ENCODE measurements around the gene AHCYL2.

AHCYL2 gene

DNA sequence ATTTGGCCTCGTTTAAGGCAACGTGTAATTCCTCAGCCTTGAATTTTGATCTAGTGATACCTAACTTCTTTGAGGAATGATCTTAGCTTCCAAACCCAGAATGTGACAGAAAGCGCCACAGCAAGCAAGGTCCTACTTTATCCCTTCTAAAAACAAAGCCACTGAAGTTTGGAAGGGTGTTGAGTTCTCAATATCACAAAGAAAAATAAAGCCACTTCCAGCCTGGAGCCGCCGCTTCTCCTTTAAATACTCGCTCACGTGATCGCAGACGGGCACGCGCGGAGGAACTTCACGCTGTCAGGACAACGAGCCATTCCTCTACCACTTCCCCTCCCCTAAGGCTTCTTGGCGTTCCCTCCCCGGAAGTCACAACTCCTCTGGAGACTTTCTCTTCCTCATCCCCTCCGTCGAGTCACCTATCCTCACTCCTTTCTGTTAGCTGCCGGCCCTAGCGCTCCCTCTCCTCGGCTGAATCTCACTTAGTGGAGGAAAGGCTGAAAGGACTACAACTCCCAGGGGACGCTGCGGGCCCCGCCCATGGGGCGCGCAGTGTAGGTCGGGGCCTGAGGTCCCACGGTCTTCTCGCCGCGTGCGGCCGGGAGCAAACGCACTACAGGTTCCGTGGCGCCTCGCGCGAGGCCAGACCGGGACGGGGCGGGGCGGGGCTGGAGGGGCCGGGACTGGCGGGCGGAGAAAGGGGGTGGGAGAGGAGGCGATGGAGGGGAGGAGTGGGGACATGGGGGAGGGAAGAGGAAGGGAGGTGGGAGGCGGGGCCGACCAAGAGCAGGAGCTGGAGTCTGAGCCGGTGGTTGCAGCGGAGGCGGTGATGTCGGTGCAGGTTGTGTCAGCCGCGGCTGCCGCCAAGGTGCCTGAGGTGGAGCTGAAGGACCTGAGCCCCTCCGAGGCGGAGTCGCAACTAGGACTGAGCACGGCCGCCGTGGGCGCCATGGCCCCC is at the start of gene AHCYL2:
TSS of gene AHCYL2 (plus strand) at position 780 of the 955 bp plus-strand sequence.
- peak; percentile 94 to 96 for DNase-seq

DNA sequence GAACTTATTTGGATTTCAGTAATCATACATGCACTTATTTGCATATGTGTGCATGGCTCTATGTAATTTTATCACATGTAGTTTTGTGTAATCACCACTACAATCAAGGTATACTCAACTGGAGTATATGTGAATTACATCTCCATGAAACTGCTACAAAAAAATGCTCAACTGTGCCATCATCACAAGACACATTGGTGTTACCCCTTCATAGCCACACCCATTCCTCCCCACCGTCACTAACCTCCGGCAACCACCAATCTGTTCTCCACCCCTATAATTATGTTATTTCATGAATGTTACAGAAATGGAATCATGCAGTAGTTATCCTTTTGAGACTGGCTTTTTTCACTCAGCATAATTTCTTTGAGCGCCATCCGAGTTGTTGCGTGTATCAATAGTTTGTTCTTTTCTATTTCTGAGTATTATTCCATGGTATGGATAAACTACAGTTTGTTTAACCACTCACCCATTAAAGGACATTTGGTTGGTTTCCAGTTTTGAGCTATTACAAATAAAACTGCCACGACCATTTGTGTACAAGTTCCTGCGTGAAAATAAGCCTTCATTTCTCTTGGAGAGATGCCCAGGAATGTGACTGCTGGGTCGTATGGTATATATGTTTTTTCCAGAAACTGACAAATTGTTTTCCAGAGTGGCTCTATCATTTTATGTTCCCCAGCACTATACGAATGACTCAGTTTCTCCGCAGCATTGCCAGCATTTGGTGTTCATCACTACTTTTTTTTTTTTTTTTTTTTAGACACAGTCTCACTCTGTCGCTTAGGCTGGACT is 47.7 kb upstream of the AHCYL2 start:
- no peak for DNase-seq

DNA sequence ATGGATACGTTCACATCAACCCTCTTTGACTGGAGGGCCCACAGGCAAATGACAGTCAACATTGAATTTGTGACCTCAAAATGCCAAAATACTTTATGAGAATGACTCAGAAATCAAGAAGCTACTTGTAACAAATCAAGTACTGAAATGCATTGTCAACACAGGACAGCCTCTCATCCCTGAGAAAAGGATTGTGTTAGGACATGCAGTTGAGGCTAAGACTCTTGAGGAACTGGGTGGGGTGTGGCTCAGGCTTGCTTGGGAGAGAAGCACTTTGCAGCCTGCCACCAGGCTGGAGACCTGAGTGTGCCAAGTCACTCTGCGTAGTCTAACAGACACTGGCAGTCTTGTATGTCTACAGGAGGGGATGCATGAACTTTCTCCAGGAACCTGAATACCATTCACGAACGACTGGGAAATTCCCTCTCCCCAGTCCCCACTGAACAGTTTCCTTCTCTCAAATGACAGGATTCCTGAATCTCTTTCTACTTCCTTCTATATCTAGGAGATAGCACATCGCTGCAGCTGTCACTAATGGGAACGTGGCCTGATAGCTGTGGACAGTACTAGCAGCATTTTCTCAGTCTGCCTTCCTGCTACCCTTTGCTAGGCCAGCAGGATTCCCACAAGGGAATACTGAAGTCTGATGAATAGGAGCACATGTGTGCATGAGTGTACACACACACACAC is 39.7 kb upstream of the AHCYL2 start:
- no peak for DNase-seq

DNA sequence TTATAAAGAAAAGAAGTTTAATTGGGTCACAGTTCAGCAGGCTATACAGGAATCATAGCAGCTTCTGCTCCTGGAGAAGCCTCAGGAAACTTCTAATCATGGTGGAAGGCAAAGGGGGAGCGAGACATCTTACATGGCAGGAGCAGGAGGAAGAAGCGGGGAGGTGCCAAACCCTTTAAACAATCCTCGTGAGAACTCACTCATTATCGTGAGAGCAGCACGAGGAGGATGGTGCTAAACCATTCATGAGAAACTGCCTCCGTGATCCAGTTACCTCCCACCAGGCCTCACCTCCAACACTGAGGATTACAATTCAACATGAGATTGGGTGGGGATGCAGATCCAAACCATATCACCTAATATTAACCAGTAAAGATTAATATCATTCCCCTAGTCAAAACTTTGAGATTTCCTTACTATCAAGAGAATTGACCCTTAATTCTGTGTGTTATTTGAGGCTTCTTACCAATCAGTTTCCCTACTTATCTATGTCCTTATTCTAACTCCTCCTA is 38.0 kb upstream of the AHCYL2 start:
- DNase-seq: no peak

DNA sequence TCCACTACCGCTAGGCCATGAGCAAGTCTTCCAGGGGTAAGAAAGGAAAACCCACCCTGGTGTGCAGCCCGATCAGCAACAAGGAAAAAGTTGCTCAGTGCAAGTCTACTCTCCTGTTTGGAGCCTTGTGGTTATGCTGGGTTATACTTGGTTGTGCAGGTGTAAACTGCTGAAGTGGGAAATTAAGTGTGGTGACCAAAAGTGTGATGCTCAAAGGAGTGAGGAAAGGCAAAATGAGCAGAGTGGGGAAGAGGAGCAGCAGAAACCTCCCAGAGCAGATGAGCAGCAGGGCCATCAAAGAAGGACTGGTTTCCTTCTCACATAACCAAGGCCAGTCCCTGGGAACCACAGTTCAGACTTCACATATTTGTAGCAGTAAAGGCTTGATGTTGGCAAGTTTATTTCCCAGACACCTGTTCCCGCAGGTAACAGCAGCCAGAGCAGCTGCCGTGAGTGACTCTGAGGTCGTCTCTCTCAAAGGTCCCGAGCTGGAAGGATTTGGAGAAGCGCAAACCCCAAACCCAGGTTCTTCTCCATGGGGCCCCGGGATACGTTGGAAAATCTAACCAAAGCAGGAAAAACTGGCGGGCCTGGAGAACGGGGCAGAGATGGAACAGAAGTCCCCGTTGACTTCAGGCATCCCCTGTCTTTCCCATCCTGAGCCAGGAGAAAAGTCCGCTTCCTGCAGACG is 37.0 kb upstream of the AHCYL2 start:
- DNase-seq: no peak

DNA sequence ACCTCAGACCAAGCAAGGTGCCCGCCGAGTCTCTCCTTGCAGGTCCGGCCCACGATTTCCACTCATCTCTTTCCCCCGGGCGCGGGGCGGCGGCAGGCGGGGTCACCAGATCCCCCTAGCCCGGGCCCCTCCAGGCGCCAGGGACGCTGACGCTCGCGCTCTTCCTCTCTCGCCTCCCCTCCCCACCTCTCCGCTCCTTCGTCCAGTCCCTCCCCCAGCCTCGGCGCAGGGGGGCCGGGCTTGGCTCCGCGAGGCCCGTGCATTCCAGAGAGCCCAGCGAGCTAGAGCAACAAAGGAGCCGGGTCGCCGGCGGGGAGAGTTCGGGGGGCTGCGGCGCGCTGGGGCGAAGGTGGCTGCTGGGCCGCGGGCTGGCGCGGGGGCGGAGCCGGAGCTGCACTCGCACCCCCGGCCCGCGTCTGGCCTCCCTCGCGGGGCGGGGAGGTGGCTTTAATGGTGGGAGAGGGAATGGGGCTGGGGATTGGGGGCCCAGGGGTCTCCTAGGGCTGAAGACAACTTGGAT is 36.4 kb upstream of the AHCYL2 start, which contains the start of gene SMO:
TSS of gene SMO (plus strand) at position 262 of the 520 bp plus-strand sequence. CDS start 519 bp downstream, outside the sequence.
- DNase-seq: peak in 1 of 2 donors; percentile 7

DNA sequence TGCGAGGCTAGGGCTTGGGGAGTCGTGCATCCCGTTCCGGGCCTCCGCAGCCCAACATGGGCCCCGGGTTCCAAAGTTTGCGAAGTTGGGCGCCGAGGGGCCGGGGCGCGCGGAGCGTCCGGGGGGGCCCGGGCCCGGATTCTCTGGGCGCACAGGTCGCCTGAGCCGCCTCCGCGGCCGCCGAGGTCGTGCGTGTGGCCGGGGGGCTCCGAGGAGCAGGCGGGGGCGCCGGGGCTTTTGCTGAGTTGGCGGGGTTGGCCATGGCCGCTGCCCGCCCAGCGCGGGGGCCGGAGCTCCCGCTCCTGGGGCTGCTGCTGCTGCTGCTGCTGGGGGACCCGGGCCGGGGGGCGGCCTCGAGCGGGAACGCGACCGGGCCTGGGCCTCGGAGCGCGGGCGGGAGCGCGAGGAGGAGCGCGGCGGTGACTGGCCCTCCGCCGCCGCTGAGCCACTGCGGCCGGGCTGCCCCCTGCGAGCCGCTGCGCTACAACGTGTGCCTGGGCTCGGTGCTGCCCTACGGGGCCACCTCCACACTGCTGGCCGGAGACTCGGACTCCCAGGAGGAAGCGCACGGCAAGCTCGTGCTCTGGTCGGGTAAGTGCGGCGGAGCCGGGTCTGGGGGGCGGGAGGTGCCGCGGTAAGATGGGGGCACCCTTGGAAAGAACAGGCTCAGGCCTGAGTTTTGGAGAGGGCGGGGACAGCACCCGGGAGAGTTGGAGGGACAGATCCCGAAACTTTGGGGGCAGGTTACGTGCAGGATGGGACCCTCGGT is 35.8 kb upstream of the AHCYL2 start:
- DNase-seq: no peak

GRCh38 chr7:129189661-129190310 is 35.0 kb upstream of the AHCYL2 start:
- DNase-seq: no peak

- no peak for DNase-seq
Measured at GRCh38 chr7:129191272-129191671, 33.6 kb upstream of the AHCYL2 start.

DNA sequence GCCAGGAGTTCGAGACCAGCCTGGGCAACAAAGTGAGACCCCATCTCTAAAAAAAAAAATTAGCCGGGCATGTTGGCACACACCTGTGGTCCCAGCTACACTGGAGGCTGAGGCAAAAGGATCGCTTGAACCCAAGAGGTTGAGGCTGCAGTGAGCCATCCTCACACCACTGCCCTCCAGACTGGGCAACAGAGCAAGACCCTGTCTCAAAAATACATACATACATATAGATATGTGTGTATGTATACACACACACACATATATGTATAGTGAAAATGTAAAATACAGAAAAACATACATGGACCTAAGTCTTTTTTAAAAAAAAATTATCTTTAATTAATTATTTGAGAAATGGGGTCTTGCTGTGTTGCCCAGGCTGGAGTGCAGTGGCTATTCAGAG is 30.9 kb upstream of the AHCYL2 start:
- DNase-seq: no peak

DNA sequence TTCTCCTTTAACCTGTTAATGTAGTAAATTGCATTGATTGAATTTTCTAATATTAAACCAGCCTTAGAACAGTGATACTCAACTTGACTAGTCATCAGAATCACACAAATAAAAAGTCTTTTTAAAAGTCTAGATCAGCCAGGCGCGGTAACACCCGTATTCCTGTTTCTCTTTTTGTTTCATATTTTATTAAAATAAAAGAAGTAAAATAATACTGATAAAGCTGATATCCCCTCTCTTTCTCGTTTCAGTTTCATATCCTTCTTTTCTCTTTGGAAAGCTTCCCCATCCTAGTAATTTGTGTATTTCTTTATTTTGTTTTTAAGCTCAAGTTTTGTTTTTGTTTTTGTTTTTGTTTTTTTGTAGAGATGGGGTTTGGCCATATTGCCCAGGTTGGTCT is 27.1 kb upstream of the AHCYL2 start:
- DNase-seq: no peak

DNA sequence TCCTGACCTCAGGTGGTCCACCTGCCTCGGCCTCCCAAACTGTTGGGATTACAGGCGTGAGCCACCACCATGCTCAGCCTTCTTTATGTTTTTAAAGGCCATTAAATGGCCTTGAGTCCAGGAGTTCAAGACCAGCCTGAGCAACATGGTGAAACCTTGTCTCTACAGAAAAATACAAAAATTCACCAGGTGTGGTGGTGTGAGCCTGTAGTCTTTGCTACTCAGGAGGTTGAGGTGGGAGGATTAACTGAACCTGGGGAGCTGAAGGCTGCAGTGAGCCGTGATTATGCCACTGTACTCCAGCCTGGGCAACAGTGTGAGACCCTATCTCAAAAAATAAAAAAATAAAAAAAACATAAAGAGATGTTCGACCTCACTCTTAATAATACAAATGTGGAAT is 25.4 kb upstream of the AHCYL2 start:
- DNase-seq: no peak

GRCh38 chr7:129202058-129202777 is 22.6 kb upstream of the AHCYL2 start:
- no peak for DNase-seq

DNA sequence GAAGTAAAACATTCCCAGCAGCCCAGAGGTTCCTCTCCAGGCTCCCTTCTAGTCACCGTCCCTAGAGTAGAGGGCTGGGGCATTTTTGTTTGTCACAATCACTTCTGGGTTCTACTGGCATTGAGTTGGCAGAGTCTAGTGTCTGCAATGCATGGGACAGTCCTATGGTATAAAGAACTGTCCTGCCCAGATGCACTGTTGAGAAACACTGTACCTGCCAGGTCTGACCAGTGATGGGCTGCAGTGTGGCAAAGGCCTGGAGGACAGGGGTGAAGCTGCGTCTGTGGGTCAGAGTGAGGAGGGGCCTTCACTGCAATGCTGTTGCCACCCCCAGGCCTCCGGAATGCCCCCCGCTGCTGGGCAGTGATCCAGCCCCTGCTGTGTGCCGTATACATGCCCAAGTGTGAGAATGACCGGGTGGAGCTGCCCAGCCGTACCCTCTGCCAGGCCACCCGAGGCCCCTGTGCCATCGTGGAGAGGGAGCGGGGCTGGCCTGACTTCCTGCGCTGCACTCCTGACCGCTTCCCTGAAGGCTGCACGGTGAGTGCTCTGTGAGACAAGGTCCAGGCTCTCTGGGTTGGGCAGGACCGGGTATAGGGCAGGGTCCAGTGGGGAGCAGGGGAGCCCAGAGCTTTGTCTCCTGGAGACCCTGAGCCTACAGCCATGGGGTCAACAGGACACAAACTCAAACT is 21.6 kb upstream of the AHCYL2 start:
- no peak for DNase-seq

GRCh38 chr7:129205126-129205818 is 19.6 kb upstream of the AHCYL2 start:
- no peak for DNase-seq

DNA sequence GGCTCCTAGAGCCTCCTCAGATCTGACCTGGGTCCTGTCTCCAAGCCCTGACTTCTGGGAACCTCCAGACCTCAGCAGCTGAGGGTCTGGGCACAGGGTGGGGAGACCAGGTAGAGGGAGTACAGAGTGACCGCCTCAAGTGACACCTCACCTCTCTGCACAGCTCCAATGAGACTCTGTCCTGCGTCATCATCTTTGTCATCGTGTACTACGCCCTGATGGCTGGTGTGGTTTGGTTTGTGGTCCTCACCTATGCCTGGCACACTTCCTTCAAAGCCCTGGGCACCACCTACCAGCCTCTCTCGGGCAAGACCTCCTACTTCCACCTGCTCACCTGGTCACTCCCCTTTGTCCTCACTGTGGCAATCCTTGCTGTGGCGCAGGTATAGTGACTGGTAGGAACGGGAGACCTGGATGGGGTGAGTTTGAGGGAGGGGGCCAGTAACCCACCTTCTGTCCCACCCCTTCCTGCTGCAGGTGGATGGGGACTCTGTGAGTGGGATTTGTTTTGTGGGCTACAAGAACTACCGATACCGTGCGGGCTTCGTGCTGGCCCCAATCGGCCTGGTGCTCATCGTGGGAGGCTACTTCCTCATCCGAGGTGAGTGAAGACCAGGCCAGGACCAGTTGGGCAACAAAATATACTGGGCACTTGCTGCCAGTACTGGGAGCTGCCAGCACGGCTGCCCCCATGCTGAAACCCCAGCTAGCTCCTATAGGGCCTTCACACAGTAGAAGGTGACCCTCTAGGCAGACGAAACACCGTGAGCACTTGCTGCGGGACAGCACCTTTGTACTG is 18.6 kb upstream of the AHCYL2 start:
- DNase-seq: no peak

- DNase-seq: no peak
Measured at GRCh38 chr7:129208667-129209066, 16.2 kb upstream of the AHCYL2 start.
